K562 (cell line): ENCODE measurements around the gene CACNA1S. TPM values are rescaled to one million over a fixed set of nuclear protein-coding genes. Genes with fewer than 3 reads are reported as not detected.
A peak's percentile ranks its signal among the peaks of the same experiment; 100 is the strongest.

ENCODE experiments used
- ATF7 ChIP-seq: fragments of 450-650 bp; IDR thresholded peaks from 2 replicates; pipeline ENCODE4 v1.7.1; 2014; ENCODE audit warnings: mild to moderate bottlenecking, moderate library complexity
- E2F6 ChIP-seq, 2 experiments: IDR thresholded peaks; 2 replicates each; pipeline ENCODE4 v1.6.1; 2011; ENCODE audit warnings: borderline replicate concordance in 1 of 2, control low read depth in 1 of 2, low read depth in 1 of 2, low read length in 1 of 2, mild to moderate bottlenecking in 1 of 2, mixed read lengths in 1 of 2, moderate library complexity in 1 of 2; ENCODE audit not compliant: insufficient read depth in 1 of 2, insufficient read length in 1 of 2, poor library complexity in 1 of 2, severe bottlenecking in 1 of 2; ENCODE audit errors: extremely low read depth in 1 of 2
- NFIC ChIP-seq: fragments of 450-650 bp; IDR thresholded peaks from 2 replicates; pipeline ENCODE4 v1.6.1; 2017; ENCODE audit warnings: mild to moderate bottlenecking, inconsistent platforms
- PCBP2 ChIP-seq: fragments of 200-400 bp; formaldehyde crosslinking; IDR thresholded peaks from 2 replicates; pipeline ENCODE4 v1.6.1; 2018; ENCODE audit warnings: low read length, low read depth, mild to moderate bottlenecking, moderate library complexity; ENCODE audit not compliant: poor library complexity, severe bottlenecking
- RBM25 ChIP-seq: fragments of 200-400 bp; formaldehyde crosslinking; IDR thresholded peaks from 2 replicates; pipeline ENCODE4 v1.6.1; 2018; ENCODE audit warnings: low read length, low read depth, moderate library complexity; ENCODE audit not compliant: severe bottlenecking
- RERE ChIP-seq: sonication (generic); formaldehyde crosslinking; IDR thresholded peaks from 2 replicates; pipeline ENCODE4 v1.8.0; 2023; ENCODE audit warnings: missing genetic modification reagents, mild to moderate bottlenecking, borderline replicate concordance
- RFX7 ChIP-seq: fragments of 250-450 bp; sonication (Bioruptor Pico); IDR thresholded peaks from 2 replicates; pipeline ENCODE4 v1.5.1; 2021; ENCODE audit warnings: mild to moderate bottlenecking
- TBP ChIP-seq: optimal IDR thresholded peaks from 2 replicates; pipeline ENCODE3; 2011; ENCODE audit warnings: low read depth, low read length, improper control_type of control experiment
- YY1 ChIP-seq, 3 experiments: IDR thresholded peaks; 2 replicates each; pipeline ENCODE4 v1.6.1; 2011; ENCODE audit warnings: low read length in 2 of 3, mild to moderate bottlenecking in 2 of 3, moderate library complexity in 2 of 3, borderline replicate concordance in 1 of 3, control low read depth in 1 of 3, low read depth in 1 of 3; ENCODE audit not compliant: insufficient read depth in 3 of 3, insufficient replicate concordance in 2 of 3, control insufficient read depth in 1 of 3, insufficient read length in 1 of 3; ENCODE audit errors: extremely low read depth in 1 of 3
- ZBTB7A ChIP-seq: IDR thresholded peaks from 2 replicates; pipeline ENCODE4 v1.6.1; 2011; ENCODE audit warnings: low read depth, mild to moderate bottlenecking, low read length, moderate library complexity, borderline replicate concordance; ENCODE audit not compliant: control insufficient read depth
- ZNF121 ChIP-seq: sonication (generic); formaldehyde crosslinking; conservative IDR thresholded peaks from 2 replicates; pipeline ENCODE4 v1.8.0; 2022; ENCODE audit warnings: missing genetic modification reagents
- ZNF282 ChIP-seq: sonication (generic); formaldehyde crosslinking; IDR thresholded peaks from 2 replicates; pipeline ENCODE4 v1.8.1; 2023; ENCODE audit warnings: missing genetic modification reagents
- ZNF592 ChIP-seq: fragments of 450-650 bp; IDR thresholded peaks from 2 replicates; pipeline ENCODE4 v1.6.1; 2017; ENCODE audit warnings: antibody characterized with exemption, mild to moderate bottlenecking
- polyA plus RNA-seq, 8 experiments: library from polyadenylated mRNA; depleted of rRNA in 4 of 8; stranded (reverse) in 5 of 8; unstranded in 3 of 8; fragments of >200 nt; fragmentation: Nextera tagmentation in 2 of 8; fragmentation: Illumina TruSeq in 1 of 8; extraction: Ambion mirVana in 2 of 8; extraction: Trizol in 1 of 8; gene quantifications; 2 replicates each; pipeline versions ENCODE4 v1.2.1 to v1.2.3, GENCODE V29; 2011 to 2014; ENCODE audit warnings: inconsistent platforms in 1 of 8, missing spikeins in 1 of 8
- total RNA-seq, 7 experiments: library from RNA; depleted of rRNA in 6 of 7; stranded (reverse); fragments of >200 nt in 6 of 7; fragmentation: Illumina TruSeq in 2 of 7; extraction: Trizol in 2 of 7; gene quantifications; 2 replicates each; pipeline versions ENCODE4 v1.2.1 to v1.2.3, GENCODE V29; 2011 to 2021; ENCODE audit warnings: low replicate concordance in 1 of 7

Gene CACNA1S
- total and polyA plus RNA-seq, 9 of the 15 experiments (the other 6 are each of a cell fraction or from before 2014, with no cell fraction given): not detected

GRCh38 chr1:201023517-201023902 is 88.7 kb downstream of the CACNA1S start, which contains the start of gene KIF21B (continued):
- peak; percentile 17; the same call in 1 of the 2 replicates for TF ChIP-seq ZNF592
- TF ChIP-seq RFX7 (CRISPR knock-in tag): no peak
- peak; percentile 24 for TF ChIP-seq RBM25
- no peak for TF ChIP-seq PCBP2
- TF ChIP-seq ZNF282 (CRISPR knock-in tag): no peak
- peak; percentile 45; the same call in 1 of the 2 replicates for TF ChIP-seq NFIC
- TF ChIP-seq ZNF121 (CRISPR knock-in tag): no peak
- no peak for TF ChIP-seq RERE (CRISPR knock-in tag)
- no peak for TF ChIP-seq ATF7
- TF ChIP-seq E2F6 (IDR thresholded peaks at IDR 0.05; ENCODE audit: borderline replicate concordance in 1 of 2, extremely low read depth in 1 of 2, insufficient read depth in 1 of 2, insufficient read length in 1 of 2, low read depth in 1 of 2, low read length in 1 of 2, poor library complexity in 1 of 2, severe bottlenecking in 1 of 2): peak; percentile 72 to 91
- peak; percentile 51 for TF ChIP-seq TBP
- TF ChIP-seq ZBTB7A: peak; percentile 81; the same call in 1 of the 2 replicates
- peak in 2 of 3 experiments; percentile 63 to 71 for TF ChIP-seq YY1 (IDR thresholded peaks at IDR 0.05; ENCODE audit: borderline replicate concordance in 1 of 3, control insufficient read depth in 1 of 3, extremely low read depth in 1 of 3, insufficient read depth in 3 of 3, insufficient read length in 1 of 3, insufficient replicate concordance in 2 of 3, low read depth in 1 of 3, low read length in 2 of 3)
